Measurements from ENCODE around the gene LHX6. TPM values are rescaled to one million over a fixed set of nuclear protein-coding genes. Genes with fewer than 3 reads are reported as not detected.

The LHX6 gene
- total and polyA plus RNA-seq, 9 of the 15 experiments (the other 6 are each of a cell fraction or from before 2014, with no cell fraction given) = 2.8 to 16.3 (median 7.9) TPM

DNA sequence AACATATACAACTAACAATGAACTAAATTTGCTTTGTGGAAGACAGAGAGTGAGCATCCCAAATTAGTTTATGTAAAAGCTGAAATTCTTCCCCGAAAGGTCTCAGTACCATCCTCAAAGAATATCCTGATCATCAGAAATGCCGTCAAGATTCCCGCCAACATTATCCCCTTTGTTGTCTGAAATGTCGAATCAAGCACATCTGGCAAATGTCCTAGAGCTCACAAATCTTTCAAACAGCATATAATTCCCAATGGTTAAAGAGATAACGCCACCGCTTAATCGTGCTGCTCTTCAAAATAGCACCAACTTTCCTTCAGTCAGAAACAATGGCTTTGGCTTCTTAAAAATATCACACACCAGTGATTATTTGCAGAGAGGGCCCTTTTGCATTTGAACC, 45.3 kb downstream of the LHX6 start:
- DNase-seq (ENCODE audit: extremely low read depth in 1 of 4, low spot score in 3 of 4) (no peak), FAIRE-seq (no peak), ATAC-seq (no peak)
- in situ Hi-C loops (cut with MboI) (no loop called here), intact Hi-C loops (cut with micrococcal nuclease) (no loop called here)
- Histone ChIP-seq H3K36me3 (ENCODE audit: control insufficient read depth, insufficient read depth, low read length) (no peaks in the 10 kb centered on the region), H3K9me3 (replicated peaks; ENCODE audit: control insufficient read depth, insufficient read depth, low read depth, low read length) (no peaks in the 10 kb centered on the region), H4K20me1 (replicated peaks; ENCODE audit: control insufficient read depth, insufficient read depth, low read length) (no peaks in the 10 kb centered on the region), H3K27ac (ENCODE audit: extremely low read depth, low read depth, low read length) (no peak overlapping the region), H3K9me1 (ENCODE audit: control insufficient read depth, insufficient read depth, low read length) (no peaks in the 10 kb centered on the region), H2AFZ (ENCODE audit: low read depth, low read length) (no peak overlapping the region), H3K4me2 (ENCODE audit: insufficient read depth, low read length) (no peak overlapping the region), H3K9ac (ENCODE audit: insufficient read depth in 1 of 2, low read depth in 2 of 2, low read length in 2 of 2) (no peak overlapping the region), H3K27me3 (ENCODE audit: control insufficient read depth in 2 of 2, insufficient read depth in 2 of 2, low read length in 2 of 2) (no peaks in the 10 kb centered on the region), H3K4me3 (no peak overlapping the region), H3K79me2 (ENCODE audit: control insufficient read depth, insufficient read depth, low read length) (no peaks in the 10 kb centered on the region), H3K4me1 (replicated peaks in 1 of 2; ENCODE audit: control insufficient read depth in 2 of 2, insufficient read depth in 2 of 2, low read length in 2 of 2) (peaks cover 0 to 18% of the 10 kb centered on the region in 2 experiments; a peak in 2 of 5 replicates)
- BruUV-seq (replicated peaks) = no TSS peak
- 25% methylated on average over 7 of the region's 7 CpGs for WGBS (ENCODE audit: insufficient coverage, low coverage, missing lambda C conversion rate)
- ChIA-PET CTCF (ENCODE audit: low intra/inter-chr PET ratio) (no interaction called here), POLR2A (interaction anchor here (1.0 to 1.1 kb wide), 3 partner anchors 10 to 119 kb away, joined by 3 to 4 read pairs (median 3); no protein-coding TSS in a partner anchor)
- TF ChIP-seq, protein P1, sequence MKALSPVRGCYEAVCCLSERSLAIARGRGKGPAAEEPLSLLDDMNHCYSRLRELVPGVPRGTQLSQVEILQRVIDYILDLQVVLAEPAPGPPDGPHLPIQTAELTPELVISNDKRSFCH (CRISPR knock-in tag; IDR thresholded peaks at IDR 0.05) = no peak
- TF ChIP-seq, protein P1 (tag; IDR thresholded peaks at IDR 0.05) = no peak
- TF ChIP-seq, protein P2, sequence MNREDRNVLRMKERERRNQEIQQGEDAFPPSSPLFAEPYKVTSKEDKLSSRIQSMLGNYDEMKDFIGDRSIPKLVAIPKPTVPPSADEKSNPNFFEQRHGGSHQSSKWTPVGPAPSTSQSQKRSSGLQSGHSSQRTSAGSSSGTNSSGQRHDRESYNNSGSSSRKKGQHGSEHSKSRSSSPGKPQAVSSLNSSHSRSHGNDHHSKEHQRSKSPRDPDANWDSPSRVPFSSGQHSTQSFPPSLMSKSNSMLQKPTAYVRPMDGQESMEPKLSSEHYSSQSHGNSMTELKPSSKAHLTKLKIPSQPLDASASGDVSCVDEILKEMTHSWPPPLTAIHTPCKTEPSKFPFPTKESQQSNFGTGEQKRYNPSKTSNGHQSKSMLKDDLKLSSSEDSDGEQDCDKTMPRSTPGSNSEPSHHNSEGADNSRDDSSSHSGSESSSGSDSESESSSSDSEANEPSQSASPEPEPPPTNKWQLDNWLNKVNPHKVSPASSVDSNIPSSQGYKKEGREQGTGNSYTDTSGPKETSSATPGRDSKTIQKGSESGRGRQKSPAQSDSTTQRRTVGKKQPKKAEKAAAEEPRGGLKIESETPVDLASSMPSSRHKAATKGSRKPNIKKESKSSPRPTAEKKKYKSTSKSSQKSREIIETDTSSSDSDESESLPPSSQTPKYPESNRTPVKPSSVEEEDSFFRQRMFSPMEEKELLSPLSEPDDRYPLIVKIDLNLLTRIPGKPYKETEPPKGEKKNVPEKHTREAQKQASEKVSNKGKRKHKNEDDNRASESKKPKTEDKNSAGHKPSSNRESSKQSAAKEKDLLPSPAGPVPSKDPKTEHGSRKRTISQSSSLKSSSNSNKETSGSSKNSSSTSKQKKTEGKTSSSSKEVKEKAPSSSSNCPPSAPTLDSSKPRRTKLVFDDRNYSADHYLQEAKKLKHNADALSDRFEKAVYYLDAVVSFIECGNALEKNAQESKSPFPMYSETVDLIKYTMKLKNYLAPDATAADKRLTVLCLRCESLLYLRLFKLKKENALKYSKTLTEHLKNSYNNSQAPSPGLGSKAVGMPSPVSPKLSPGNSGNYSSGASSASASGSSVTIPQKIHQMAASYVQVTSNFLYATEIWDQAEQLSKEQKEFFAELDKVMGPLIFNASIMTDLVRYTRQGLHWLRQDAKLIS (CRISPR knock-in tag; IDR thresholded peaks at IDR 0.05) = no peak
- peak; percentile 19 for TF ChIP-seq MEIS2 (IDR thresholded peaks at IDR 0.05; ENCODE audit: partially characterized antibody)

All from K562 (cell line).